Measurements from ENCODE around the gene GGT5.
"Not testable (repeated sequence)": the region's sequence is repeated elsewhere in the genome, so short reads cannot be mapped to it uniquely, and the experiment has no call there.

GGT5 gene

GRCh38 chr22:24263479-24263878, 18.6 kb upstream of the GGT5 start:
- DNase-seq (ENCODE audit: low read depth in 2 of 2): not testable (repeated sequence)

- DNase-seq (ENCODE audit: low read depth in 2 of 2): not testable (repeated sequence)
These were observed 17.4 kb upstream of the GGT5 start for GRCh38 chr22:24262185-24262749.

- peak; percentile 39 to 42 for DNase-seq (ENCODE audit: low read depth in 2 of 2)
These were observed 14.6 kb upstream of the GGT5 start for GRCh38 chr22:24259459-24259858.

GRCh38 chr22:24256736-24257135, 11.9 kb upstream of the GGT5 start:
- not testable (repeated sequence) for DNase-seq (ENCODE audit: low read depth in 2 of 2)

GRCh38 chr22:24256136-24256535, 11.3 kb upstream of the GGT5 start:
- not testable (repeated sequence) for DNase-seq (ENCODE audit: low read depth in 2 of 2)

GRCh38 chr22:24253126-24253525, 8.2 kb upstream of the GGT5 start:
- DNase-seq (ENCODE audit: low read depth in 2 of 2): not testable (repeated sequence)

- not testable (repeated sequence) for DNase-seq (ENCODE audit: low read depth in 2 of 2)
These were observed 6.4 kb upstream of the GGT5 start for GRCh38 chr22:24251286-24251685.

- DNase-seq (ENCODE audit: low read depth in 2 of 2): not testable (repeated sequence)
These were observed 4.5 kb upstream of the GGT5 start for GRCh38 chr22:24249413-24249812.

- DNase-seq (ENCODE audit: low read depth in 2 of 2): not testable (repeated sequence)
These were observed 3.7 kb upstream of the GGT5 start for GRCh38 chr22:24248611-24249010.

- DNase-seq (ENCODE audit: low read depth in 2 of 2): no peak
These were observed 2.9 kb upstream of the GGT5 start for GRCh38 chr22:24247564-24248344.

GRCh38 chr22:24247011-24247507, 2.2 kb upstream of the GGT5 start:
- DNase-seq (ENCODE audit: low read depth in 2 of 2): no peak

GRCh38 chr22:24245584-24246561, 991 bp upstream of the GGT5 start:
- not testable (repeated sequence) for DNase-seq (ENCODE audit: low read depth in 2 of 2)

- DNase-seq (ENCODE audit: low read depth in 2 of 2): no peak
These were observed 616 bp downstream of the GGT5 start for GRCh38 chr22:24244144-24244787.

- DNase-seq (ENCODE audit: low read depth in 2 of 2): not testable (repeated sequence)
These were observed 1.5 kb downstream of the GGT5 start for GRCh38 chr22:24243417-24243816.

- not testable (repeated sequence) for DNase-seq (ENCODE audit: low read depth in 2 of 2)
These were observed 3.7 kb downstream of the GGT5 start for GRCh38 chr22:24240985-24241692.

GRCh38 chr22:24240381-24240780, 4.5 kb downstream of the GGT5 start:
- no peak for DNase-seq (ENCODE audit: low read depth in 2 of 2)

GRCh38 chr22:24238101-24238694, 6.7 kb downstream of the GGT5 start:
- not testable (repeated sequence) for DNase-seq (ENCODE audit: low read depth in 2 of 2)

- DNase-seq (ENCODE audit: low read depth in 2 of 2): no peak
These were observed 8.2 kb downstream of the GGT5 start for GRCh38 chr22:24236656-24237055.

GRCh38 chr22:24235315-24235714, 9.6 kb downstream of the GGT5 start:
- DNase-seq (ENCODE audit: low read depth in 2 of 2): no peak

- DNase-seq (ENCODE audit: low read depth in 2 of 2): no peak
These were observed 11.1 kb downstream of the GGT5 start for GRCh38 chr22:24233816-24234215.
